GM19023 (cell line): ENCODE results near the gene TGFBR3.
"Not testable (repeated sequence)": the region's sequence is repeated elsewhere in the genome, so short reads cannot be mapped to it uniquely, and the experiment has no call there.

ENCODE experiments used
- ATAC-seq: cut with Tn5 transposase; IDR thresholded peaks from one replicate; pipeline ENCODE4 v1.9.1; 2021; ENCODE audit warnings: mild to moderate bottlenecking, moderate library complexity; ENCODE audit not compliant: unreplicated experiment

TGFBR3 gene

GRCh38 chr1:91851130-91852010, 34.6 kb downstream of the TGFBR3 start:
- no peak for ATAC-seq

- ATAC-seq, result no peak
Observed at GRCh38 chr1:91850708-91851107, 35.2 kb downstream of the TGFBR3 start.

GRCh38 chr1:91847851-91848250, 38.1 kb downstream of the TGFBR3 start:
- no peak for ATAC-seq

- no peak for ATAC-seq
Observed at GRCh38 chr1:91846639-91847013, 39.3 kb downstream of the TGFBR3 start.

GRCh38 chr1:91846007-91846638, 39.8 kb downstream of the TGFBR3 start:
- ATAC-seq, result no peak

- no peak for ATAC-seq
Observed at GRCh38 chr1:91844862-91845528, 41.0 kb downstream of the TGFBR3 start.

GRCh38 chr1:91843843-91844242, 42.1 kb downstream of the TGFBR3 start:
- ATAC-seq, result no peak

- no peak for ATAC-seq
Observed at GRCh38 chr1:91842563-91842962, 43.4 kb downstream of the TGFBR3 start.

- no peak for ATAC-seq
Observed at GRCh38 chr1:91842056-91842455, 43.9 kb downstream of the TGFBR3 start.

- not testable (repeated sequence) for ATAC-seq
Observed at GRCh38 chr1:91840276-91840675, 45.7 kb downstream of the TGFBR3 start.

- ATAC-seq, result no peak
Observed at GRCh38 chr1:91836331-91837040, 49.5 kb downstream of the TGFBR3 start.

- no peak for ATAC-seq
Observed at GRCh38 chr1:91835087-91835521, 50.8 kb downstream of the TGFBR3 start.

GRCh38 chr1:91834549-91834948, 51.4 kb downstream of the TGFBR3 start:
- not testable (repeated sequence) for ATAC-seq

- ATAC-seq, result no peak
Observed at GRCh38 chr1:91833946-91834345, 52.0 kb downstream of the TGFBR3 start.

- no peak for ATAC-seq
Observed at GRCh38 chr1:91831132-91831930, 54.6 kb downstream of the TGFBR3 start.

- no peak for ATAC-seq
Observed at GRCh38 chr1:91830242-91831131, 55.5 kb downstream of the TGFBR3 start.

GRCh38 chr1:91829293-91830153, 56.4 kb downstream of the TGFBR3 start:
- ATAC-seq, result no peak

GRCh38 chr1:91828583-91829281, 57.2 kb downstream of the TGFBR3 start:
- no peak for ATAC-seq
